Peyer's patch (tissue), 4 donors: Measurements from ENCODE around the gene RTTN. TPM values are rescaled to one million over a fixed set of nuclear protein-coding genes. Genes with fewer than 3 reads are reported as not detected.

Experiments used
- DNase-seq, 3 donors: peaks; one replicate each; pipeline ENCODE4 v3.0.0-alpha.2; 2017 to 2019
- H3K27ac ChIP-seq, 4 donors: fragments of 200-600 bp; sonication (generic); one replicate each; pipeline ENCODE4 v1.5.1; 2016 to 2019
- H3K27me3 ChIP-seq, 2 donors: fragments of 200-600 bp; sonication (generic); one replicate each; pipeline ENCODE4 v1.5.1; 2019
- H3K36me3 ChIP-seq, 3 donors: fragments of 200-600 bp; sonication (generic); one replicate each; pipeline ENCODE4 v1.5.1; 2016 to 2019
- H3K4me1 ChIP-seq, 4 donors: fragments of 200-600 bp; sonication (generic); one replicate each; pipeline ENCODE4 v1.5.1; 2016 to 2019
- H3K4me3 ChIP-seq, 4 donors: fragments of 200-600 bp; sonication (generic); 1 replicate in 3 of 4; 2 replicates in 1 of 4; pipeline ENCODE4 v1.5.1; 2016 to 2019; ENCODE audit warnings: mild to moderate bottlenecking in 1 of 4
- H3K9me3 ChIP-seq, 4 donors: fragments of 200-600 bp; sonication (generic); one replicate each; pipeline ENCODE4 v1.5.1; 2016 to 2019; ENCODE audit warnings: mild to moderate bottlenecking in 1 of 4
- CTCF ChIP-seq, 6 experiments: fragments of 450-650 bp in 4 of 6; fragments of 200-600 bp in 2 of 6; sonication (generic) in 1 of 6; IDR thresholded peaks; one replicate each; pipeline ENCODE4 v1.5.1; 2017 to 2019; ENCODE audit warnings: antibody characterized with exemption in 6 of 6, mild to moderate bottlenecking in 3 of 6, moderate library complexity in 1 of 6
- POLR2A ChIP-seq, 2 donors: fragments of 450-650 bp; IDR thresholded peaks; one replicate each; pipeline ENCODE4 v1.5.1; 2017; ENCODE audit warnings: antibody characterized with exemption in 2 of 2, mild to moderate bottlenecking in 2 of 2, moderate library complexity in 2 of 2
- total RNA-seq, 4 donors: library from RNA; depleted of rRNA; stranded (reverse); fragments of >200 nt; gene quantifications; one replicate each; pipeline ENCODE4 v1.1.0, GENCODE V29; 2016

The RTTN gene
- total RNA-seq, 4 donors from 2014 or later = 15.3 to 28.1 (median 22.2) TPM

GRCh38 chr18:70031221-70031620 is 174.3 kb downstream of the RTTN start:
- TF ChIP-seq POLR2A (IDR thresholded peaks at IDR 0.05) = no peak
- TF ChIP-seq CTCF (IDR thresholded peaks at IDR 0.05) = no peak
- DNase-seq = no peak
- H3K36me3 ChIP-seq = peaks cover 0 to 4% (median 0%) of the 10 kb centered on the region in 3 donors
- H3K4me1 ChIP-seq = no peaks in the 10 kb centered on the region
- H3K4me3 ChIP-seq = no peak overlapping the region
- H3K27me3 ChIP-seq = no peaks in the 10 kb centered on the region
- H3K9me3 ChIP-seq = no peaks in the 10 kb centered on the region
- no peak overlapping the region for H3K27ac ChIP-seq

GRCh38 chr18:70030728-70031127 is 174.8 kb downstream of the RTTN start:
- no peaks in the 10 kb centered on the region for H3K27me3 ChIP-seq
- no peak for TF ChIP-seq POLR2A (IDR thresholded peaks at IDR 0.05)
- TF ChIP-seq CTCF (IDR thresholded peaks at IDR 0.05) = no peak
- H3K36me3 ChIP-seq = peaks cover 0 to 4% (median 0%) of the 10 kb centered on the region in 3 donors
- H3K9me3 ChIP-seq = no peaks in the 10 kb centered on the region
- no peak overlapping the region for H3K27ac ChIP-seq
- no peaks in the 10 kb centered on the region for H3K4me1 ChIP-seq
- no peak for DNase-seq
- no peak overlapping the region for H3K4me3 ChIP-seq

- TF ChIP-seq CTCF (IDR thresholded peaks at IDR 0.05) (no peak), POLR2A (IDR thresholded peaks at IDR 0.05) (no peak)
These were observed 176.3 kb downstream of the RTTN start for GRCh38 chr18:70029163-70029562.

GRCh38 chr18:70028734-70029133 is 176.8 kb downstream of the RTTN start:
- DNase-seq = no peak
- no peak overlapping the region for H3K27ac ChIP-seq
- TF ChIP-seq POLR2A (IDR thresholded peaks at IDR 0.05) (no peak), CTCF (IDR thresholded peaks at IDR 0.05) (no peak)
- H3K9me3 ChIP-seq = no peaks in the 10 kb centered on the region
- H3K27me3 ChIP-seq = no peaks in the 10 kb centered on the region
- H3K4me3 ChIP-seq = no peak overlapping the region
- H3K36me3 ChIP-seq = peaks cover 0 to 9% (median 0%) of the 10 kb centered on the region in 3 donors
- H3K4me1 ChIP-seq = no peaks in the 10 kb centered on the region

More at GRCh38 chr18:70029163-70029562, 176.3 kb downstream of the RTTN start:
- Histone ChIP-seq H3K4me3 (no peak overlapping the region), H3K27me3 (no peaks in the 10 kb centered on the region), H3K4me1 (no peaks in the 10 kb centered on the region), H3K36me3 (peaks cover 0 to 4% (median 0%) of the 10 kb centered on the region in 3 donors), H3K9me3 (no peaks in the 10 kb centered on the region), H3K27ac (no peak overlapping the region)
- DNase-seq = no peak

GRCh38 chr18:70028084-70028483 is 177.4 kb downstream of the RTTN start:
- Histone ChIP-seq H3K36me3 (peaks cover 0 to 12% (median 0%) of the 10 kb centered on the region in 3 donors), H3K4me3 (no peak overlapping the region), H3K27me3 (no peaks in the 10 kb centered on the region), H3K27ac (no peak overlapping the region), H3K9me3 (no peaks in the 10 kb centered on the region), H3K4me1 (no peaks in the 10 kb centered on the region)
- TF ChIP-seq CTCF (IDR thresholded peaks at IDR 0.05) = no peak
- TF ChIP-seq POLR2A (IDR thresholded peaks at IDR 0.05) = no peak
- no peak for DNase-seq

GRCh38 chr18:70025580-70025979 is 179.9 kb downstream of the RTTN start:
- H3K27ac ChIP-seq = no peak overlapping the region
- H3K4me1 ChIP-seq = no peaks in the 10 kb centered on the region
- no peaks in the 10 kb centered on the region for H3K9me3 ChIP-seq
- H3K4me3 ChIP-seq = no peak overlapping the region
- DNase-seq = no peak
- peaks cover 0 to 12% (median 0%) of the 10 kb centered on the region in 3 donors for H3K36me3 ChIP-seq
- H3K27me3 ChIP-seq = no peaks in the 10 kb centered on the region
- TF ChIP-seq POLR2A (IDR thresholded peaks at IDR 0.05) = no peak
- TF ChIP-seq CTCF (IDR thresholded peaks at IDR 0.05) = no peak
